ENCODE measurements around the gene RBM20.

The RBM20 gene

DNA sequence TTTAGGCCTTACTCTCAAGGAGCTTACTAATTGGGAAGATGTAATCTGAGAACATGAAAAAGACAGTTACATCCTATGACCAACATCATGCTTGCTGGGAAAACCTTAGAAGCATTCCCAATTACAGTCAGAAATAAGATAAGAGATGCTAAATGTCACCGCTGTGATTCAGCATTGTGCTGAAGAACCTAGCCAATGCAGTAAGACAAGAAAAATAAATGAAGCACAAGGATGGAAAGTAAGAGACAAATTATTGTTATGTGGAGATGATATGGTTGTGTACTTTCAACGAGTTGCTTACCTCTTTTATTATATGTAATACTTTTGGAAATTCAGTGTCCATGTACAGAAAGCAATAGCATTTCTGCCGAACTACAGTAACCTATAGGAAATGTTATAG, 104.8 kb downstream of the RBM20 start:
- TF ChIP-seq, protein P1, sequence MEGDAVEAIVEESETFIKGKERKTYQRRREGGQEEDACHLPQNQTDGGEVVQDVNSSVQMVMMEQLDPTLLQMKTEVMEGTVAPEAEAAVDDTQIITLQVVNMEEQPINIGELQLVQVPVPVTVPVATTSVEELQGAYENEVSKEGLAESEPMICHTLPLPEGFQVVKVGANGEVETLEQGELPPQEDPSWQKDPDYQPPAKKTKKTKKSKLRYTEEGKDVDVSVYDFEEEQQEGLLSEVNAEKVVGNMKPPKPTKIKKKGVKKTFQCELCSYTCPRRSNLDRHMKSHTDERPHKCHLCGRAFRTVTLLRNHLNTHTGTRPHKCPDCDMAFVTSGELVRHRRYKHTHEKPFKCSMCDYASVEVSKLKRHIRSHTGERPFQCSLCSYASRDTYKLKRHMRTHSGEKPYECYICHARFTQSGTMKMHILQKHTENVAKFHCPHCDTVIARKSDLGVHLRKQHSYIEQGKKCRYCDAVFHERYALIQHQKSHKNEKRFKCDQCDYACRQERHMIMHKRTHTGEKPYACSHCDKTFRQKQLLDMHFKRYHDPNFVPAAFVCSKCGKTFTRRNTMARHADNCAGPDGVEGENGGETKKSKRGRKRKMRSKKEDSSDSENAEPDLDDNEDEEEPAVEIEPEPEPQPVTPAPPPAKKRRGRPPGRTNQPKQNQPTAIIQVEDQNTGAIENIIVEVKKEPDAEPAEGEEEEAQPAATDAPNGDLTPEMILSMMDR (IDR thresholded peaks at IDR 0.05; ENCODE audit: low read depth, low read length, missing control alignments) = no peak
- no peak for DNase-seq
- in situ Hi-C loops (cut with HindIII; ENCODE audit: low pct_ligation_motif_present, low sequenced_read_pairs) = no loop called here
- Histone ChIP-seq H3K27me3 (replicated peaks) (no peaks in the 10 kb centered on the region), H3K36me3 (replicated peaks) (no peaks in the 10 kb centered on the region), H3K27ac (no peak overlapping the region), H3K4me3 (ENCODE audit: low read depth, low read length) (no peak overlapping the region)

DNA sequence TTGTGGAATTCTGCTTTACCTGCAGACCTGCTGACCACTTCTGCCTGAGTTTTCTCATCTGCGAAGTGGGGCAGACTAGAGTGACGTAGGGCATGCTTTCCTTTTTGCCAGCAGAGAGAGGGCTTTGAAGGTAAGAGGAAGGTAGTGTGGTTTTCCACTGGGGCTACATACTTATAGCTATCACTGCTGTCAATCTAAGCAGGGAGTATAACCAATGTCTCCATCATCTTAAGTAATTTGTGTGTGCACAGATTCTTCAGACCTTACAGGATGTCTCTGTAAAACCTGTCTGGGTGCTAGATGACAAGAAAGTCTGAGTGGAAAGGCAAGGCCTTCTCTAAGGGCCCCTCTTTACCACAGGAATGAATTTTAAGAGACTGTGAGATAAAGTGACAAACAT, 106.8 kb downstream of the RBM20 start:
- Histone ChIP-seq H3K4me3 (ENCODE audit: low read depth, low read length) (no peak overlapping the region), H3K36me3 (replicated peaks) (no peaks in the 10 kb centered on the region), H3K27ac (no peak overlapping the region), H3K27me3 (replicated peaks) (no peaks in the 10 kb centered on the region)
- TF ChIP-seq, protein P1 (IDR thresholded peaks at IDR 0.05; ENCODE audit: low read depth, low read length, missing control alignments) = no peak
- DNase-seq = no peak
- in situ Hi-C loops (cut with HindIII; ENCODE audit: low pct_ligation_motif_present, low sequenced_read_pairs) = no loop called here

DNA sequence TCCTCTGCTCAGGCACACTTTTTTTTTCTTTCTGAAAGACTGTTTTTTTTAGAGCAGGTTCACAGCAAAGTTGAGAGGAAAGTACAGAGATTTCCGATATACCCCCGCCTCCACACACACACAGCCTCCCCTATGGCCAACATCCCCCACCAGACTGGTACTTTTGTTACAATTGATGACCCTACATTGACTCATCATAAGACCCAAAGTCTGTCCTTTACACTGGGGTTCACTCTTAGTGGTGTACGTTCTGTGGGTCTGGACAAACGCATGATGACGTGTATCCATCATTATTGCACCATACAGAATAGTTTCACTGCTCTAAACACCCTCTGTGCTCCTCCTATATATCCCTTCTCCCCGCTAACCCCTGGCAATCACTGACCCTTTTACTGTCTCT, 107.7 kb downstream of the RBM20 start:
- Histone ChIP-seq H3K27me3 (replicated peaks) (no peaks in the 10 kb centered on the region), H3K4me3 (ENCODE audit: low read depth, low read length) (no peak overlapping the region), H3K36me3 (replicated peaks) (no peaks in the 10 kb centered on the region), H3K27ac (no peak overlapping the region)
- TF ChIP-seq, protein P1 (IDR thresholded peaks at IDR 0.05; ENCODE audit: low read depth, low read length, missing control alignments) = no peak
- no peak for DNase-seq
- in situ Hi-C loops (cut with HindIII; ENCODE audit: low pct_ligation_motif_present, low sequenced_read_pairs) = no loop called here

DNA sequence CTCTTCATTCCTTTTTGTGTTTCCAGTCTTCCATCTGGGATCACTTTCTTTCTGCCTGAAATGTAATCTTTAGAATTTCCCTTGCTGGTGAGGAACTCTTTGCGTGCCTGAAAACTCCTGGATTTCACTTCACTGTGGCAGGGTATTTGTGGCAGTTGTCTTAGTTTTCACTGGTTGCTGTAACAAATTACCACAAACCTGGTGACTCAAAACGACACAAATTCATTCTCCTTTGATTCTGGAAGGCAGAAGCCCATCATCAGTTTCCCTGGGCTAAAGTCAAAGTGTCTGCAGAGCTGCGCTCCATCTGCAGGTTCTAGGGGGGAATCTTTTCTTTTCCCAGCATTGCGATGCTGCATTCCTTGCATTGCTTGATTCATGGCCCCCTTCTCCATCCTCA, 109.3 kb downstream of the RBM20 start:
- in situ Hi-C loops (cut with HindIII; ENCODE audit: low pct_ligation_motif_present, low sequenced_read_pairs) = no loop called here
- TF ChIP-seq, protein P1 (IDR thresholded peaks at IDR 0.05; ENCODE audit: low read depth, low read length, missing control alignments) = no peak
- DNase-seq = no peak
- no peak overlapping the region for H3K4me3 ChIP-seq (ENCODE audit: low read depth, low read length)
- no peak overlapping the region for H3K27ac ChIP-seq
- no peaks in the 10 kb centered on the region for H3K36me3 ChIP-seq (replicated peaks)
- H3K27me3 ChIP-seq (replicated peaks) = no peaks in the 10 kb centered on the region

DNA sequence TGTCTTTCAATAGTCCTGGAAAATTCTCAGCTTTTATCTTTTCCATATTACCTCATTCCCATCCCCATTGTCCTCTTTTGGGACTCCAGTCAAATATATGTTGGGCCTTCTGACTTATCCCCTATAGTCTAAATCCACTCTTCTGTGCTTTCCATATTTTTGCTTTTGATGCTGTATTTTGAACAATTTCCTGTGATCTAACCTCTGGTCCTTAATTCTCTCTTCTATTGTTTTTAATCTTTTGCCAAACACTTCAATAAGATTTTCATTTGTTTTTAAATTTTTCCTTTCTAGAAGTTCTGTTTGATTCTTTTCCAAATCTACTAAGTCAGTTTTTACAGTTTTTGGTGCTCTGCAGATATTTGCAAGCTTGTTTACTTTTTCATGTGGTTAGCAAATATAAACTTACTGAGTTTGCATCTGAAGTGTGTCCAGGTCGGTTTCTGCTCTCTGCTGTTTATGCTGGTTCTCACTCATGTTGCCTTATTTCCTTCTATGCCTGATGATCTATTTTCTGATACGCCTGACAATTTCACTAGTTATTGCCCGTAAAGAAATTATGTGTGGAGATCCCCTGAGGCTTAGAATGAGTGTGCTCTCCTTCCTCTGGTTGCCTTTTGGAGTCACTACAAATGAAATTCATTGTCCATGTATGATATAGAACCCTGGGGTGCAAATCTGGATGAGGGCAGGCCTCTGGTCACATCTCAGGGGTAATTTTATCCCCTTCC, 110.4 kb downstream of the RBM20 start:
- TF ChIP-seq, protein P1 (IDR thresholded peaks at IDR 0.05; ENCODE audit: low read depth, low read length, missing control alignments) = no peak
- in situ Hi-C loops (cut with HindIII; ENCODE audit: low pct_ligation_motif_present, low sequenced_read_pairs) = no loop called here
- Histone ChIP-seq H3K4me3 (ENCODE audit: low read depth, low read length) (no peak overlapping the region), H3K36me3 (replicated peaks) (no peaks in the 10 kb centered on the region), H3K27ac (no peak overlapping the region), H3K27me3 (replicated peaks) (no peaks in the 10 kb centered on the region)
- no peak for DNase-seq

DNA sequence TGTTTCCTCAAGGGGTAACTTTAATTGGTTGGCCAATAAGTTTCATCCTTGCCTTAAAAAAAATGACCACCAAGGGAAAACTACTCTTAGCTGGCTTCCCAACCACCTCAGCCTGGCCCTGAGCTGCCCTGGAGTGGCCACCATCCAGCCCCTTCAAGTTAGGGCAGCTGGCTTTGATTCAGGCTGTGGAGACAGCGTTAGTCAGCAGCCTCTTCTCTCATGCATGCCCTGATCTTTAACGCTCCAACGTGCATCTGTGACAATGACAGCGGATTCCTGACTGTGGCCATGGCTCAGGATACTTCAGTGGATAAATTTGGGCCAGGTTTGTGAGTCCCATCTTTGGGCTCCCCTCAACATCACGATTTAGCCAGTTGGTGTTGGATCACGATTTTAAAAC, 111.6 kb downstream of the RBM20 start:
- TF ChIP-seq, protein P1 (IDR thresholded peaks at IDR 0.05; ENCODE audit: low read depth, low read length, missing control alignments) = no peak
- Histone ChIP-seq H3K4me3 (ENCODE audit: low read depth, low read length) (no peak overlapping the region), H3K27ac (no peak overlapping the region), H3K36me3 (replicated peaks) (no peaks in the 10 kb centered on the region), H3K27me3 (replicated peaks) (no peaks in the 10 kb centered on the region)
- in situ Hi-C loops (cut with HindIII; ENCODE audit: low pct_ligation_motif_present, low sequenced_read_pairs) = no loop called here
- no peak for DNase-seq

Data from brain microvascular endothelial cell (primary cell).